ENCODE measurements around the gene FOXK2.

Gene FOXK2

GRCh38 chr17:82518826-82519810 lies at the start of gene FOXK2:
Gene FOXK2 (plus strand): TSS chr17:82519732. CDS start chr17:82519889, 157 bp downstream.
- peak; percentile 95 for DNase-seq (ENCODE audit: low spot score)

GRCh38 chr17:82470065-82470464 lies 49.5 kb upstream of the FOXK2 start:
- DNase-seq (ENCODE audit: low spot score), result no peak

GRCh38 chr17:82474223-82475010 lies 45.1 kb upstream of the FOXK2 start:
- no peak for DNase-seq (ENCODE audit: low spot score)

GRCh38 chr17:82475458-82475857 lies 44.1 kb upstream of the FOXK2 start:
- no peak for DNase-seq (ENCODE audit: low spot score)

- DNase-seq (ENCODE audit: low spot score), result no peak
These were observed 41.6 kb upstream of the FOXK2 start for GRCh38 chr17:82477934-82478333.

GRCh38 chr17:82479602-82480001 lies 39.9 kb upstream of the FOXK2 start:
- no peak for DNase-seq (ENCODE audit: low spot score)

- no peak for DNase-seq (ENCODE audit: low spot score)
These were observed 39.2 kb upstream of the FOXK2 start for GRCh38 chr17:82480318-82480717.

GRCh38 chr17:82483204-82483660 lies 36.3 kb upstream of the FOXK2 start:
- DNase-seq (ENCODE audit: low spot score), result no peak

GRCh38 chr17:82483836-82484235 lies 35.7 kb upstream of the FOXK2 start:
- no peak for DNase-seq (ENCODE audit: low spot score)

- DNase-seq (ENCODE audit: low spot score), result no peak
These were observed 33.1 kb upstream of the FOXK2 start for GRCh38 chr17:82486231-82487094.

GRCh38 chr17:82487910-82488309 lies 31.6 kb upstream of the FOXK2 start:
- DNase-seq (ENCODE audit: low spot score), result no peak

- no peak for DNase-seq (ENCODE audit: low spot score)
These were observed 30.4 kb upstream of the FOXK2 start for GRCh38 chr17:82489117-82489516.

GRCh38 chr17:82489851-82490511 lies 29.6 kb upstream of the FOXK2 start:
- DNase-seq (ENCODE audit: low spot score), result no peak

- no peak for DNase-seq (ENCODE audit: low spot score)
These were observed 28.9 kb upstream of the FOXK2 start for GRCh38 chr17:82490512-82491195.

GRCh38 chr17:82491196-82491530 lies 28.4 kb upstream of the FOXK2 start:
- DNase-seq (ENCODE audit: low spot score), result no peak

- no peak for DNase-seq (ENCODE audit: low spot score)
These were observed 28.0 kb upstream of the FOXK2 start for GRCh38 chr17:82491533-82491932.

GRCh38 chr17:82492643-82493225 lies 26.8 kb upstream of the FOXK2 start:
- DNase-seq (ENCODE audit: low spot score), result no peak

GRCh38 chr17:82493226-82493781 lies 26.2 kb upstream of the FOXK2 start:
- no peak for DNase-seq (ENCODE audit: low spot score)

GRCh38 chr17:82494236-82495055 lies 25.1 kb upstream of the FOXK2 start:
- peak; percentile 77 for DNase-seq (ENCODE audit: low spot score)
